ENCODE data around the gene RASIP1.

DNA sequence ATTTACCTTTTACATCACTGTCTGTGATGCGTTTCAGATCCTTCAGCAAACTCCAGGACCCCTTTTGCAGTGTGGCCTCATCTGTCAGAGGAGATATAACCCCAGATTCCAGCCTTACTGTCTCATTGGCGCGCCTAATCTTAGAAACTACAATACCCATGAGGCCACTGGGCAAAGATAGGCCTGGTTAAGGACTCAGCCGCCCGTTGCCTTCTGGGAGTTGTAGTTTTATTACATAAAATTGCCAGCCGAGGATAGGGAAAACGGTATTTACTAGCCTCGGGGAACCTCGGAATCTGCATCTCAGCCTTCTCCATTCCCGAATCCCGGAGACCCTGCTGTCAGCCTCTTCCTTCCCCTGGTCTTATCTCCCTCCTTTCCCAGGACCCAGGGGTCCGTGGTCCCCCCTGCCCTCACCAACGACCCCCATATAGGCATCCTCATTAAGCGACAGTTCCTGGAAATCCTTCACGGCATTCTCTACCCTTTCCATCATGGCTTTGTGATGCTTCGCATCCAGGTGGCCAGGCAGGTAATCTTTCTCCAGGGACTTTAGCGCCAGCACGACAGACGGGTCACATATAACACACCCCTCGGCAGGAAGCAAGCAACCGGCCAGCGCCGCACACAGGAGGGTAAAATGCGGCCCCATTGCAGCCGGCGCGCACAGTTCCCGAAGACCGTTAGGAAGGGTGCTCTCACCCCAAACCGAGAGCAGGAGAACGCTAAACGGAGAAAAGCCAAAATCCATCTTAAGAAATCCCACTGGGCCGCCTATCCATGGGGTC lies 5.0 kb upstream of the RASIP1 start:
- TF ChIP-seq, protein P1, sequence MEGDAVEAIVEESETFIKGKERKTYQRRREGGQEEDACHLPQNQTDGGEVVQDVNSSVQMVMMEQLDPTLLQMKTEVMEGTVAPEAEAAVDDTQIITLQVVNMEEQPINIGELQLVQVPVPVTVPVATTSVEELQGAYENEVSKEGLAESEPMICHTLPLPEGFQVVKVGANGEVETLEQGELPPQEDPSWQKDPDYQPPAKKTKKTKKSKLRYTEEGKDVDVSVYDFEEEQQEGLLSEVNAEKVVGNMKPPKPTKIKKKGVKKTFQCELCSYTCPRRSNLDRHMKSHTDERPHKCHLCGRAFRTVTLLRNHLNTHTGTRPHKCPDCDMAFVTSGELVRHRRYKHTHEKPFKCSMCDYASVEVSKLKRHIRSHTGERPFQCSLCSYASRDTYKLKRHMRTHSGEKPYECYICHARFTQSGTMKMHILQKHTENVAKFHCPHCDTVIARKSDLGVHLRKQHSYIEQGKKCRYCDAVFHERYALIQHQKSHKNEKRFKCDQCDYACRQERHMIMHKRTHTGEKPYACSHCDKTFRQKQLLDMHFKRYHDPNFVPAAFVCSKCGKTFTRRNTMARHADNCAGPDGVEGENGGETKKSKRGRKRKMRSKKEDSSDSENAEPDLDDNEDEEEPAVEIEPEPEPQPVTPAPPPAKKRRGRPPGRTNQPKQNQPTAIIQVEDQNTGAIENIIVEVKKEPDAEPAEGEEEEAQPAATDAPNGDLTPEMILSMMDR (tag by site-specific recombination; IDR thresholded peaks at IDR 0.05) = no peak
- TF ChIP-seq, protein P2, sequence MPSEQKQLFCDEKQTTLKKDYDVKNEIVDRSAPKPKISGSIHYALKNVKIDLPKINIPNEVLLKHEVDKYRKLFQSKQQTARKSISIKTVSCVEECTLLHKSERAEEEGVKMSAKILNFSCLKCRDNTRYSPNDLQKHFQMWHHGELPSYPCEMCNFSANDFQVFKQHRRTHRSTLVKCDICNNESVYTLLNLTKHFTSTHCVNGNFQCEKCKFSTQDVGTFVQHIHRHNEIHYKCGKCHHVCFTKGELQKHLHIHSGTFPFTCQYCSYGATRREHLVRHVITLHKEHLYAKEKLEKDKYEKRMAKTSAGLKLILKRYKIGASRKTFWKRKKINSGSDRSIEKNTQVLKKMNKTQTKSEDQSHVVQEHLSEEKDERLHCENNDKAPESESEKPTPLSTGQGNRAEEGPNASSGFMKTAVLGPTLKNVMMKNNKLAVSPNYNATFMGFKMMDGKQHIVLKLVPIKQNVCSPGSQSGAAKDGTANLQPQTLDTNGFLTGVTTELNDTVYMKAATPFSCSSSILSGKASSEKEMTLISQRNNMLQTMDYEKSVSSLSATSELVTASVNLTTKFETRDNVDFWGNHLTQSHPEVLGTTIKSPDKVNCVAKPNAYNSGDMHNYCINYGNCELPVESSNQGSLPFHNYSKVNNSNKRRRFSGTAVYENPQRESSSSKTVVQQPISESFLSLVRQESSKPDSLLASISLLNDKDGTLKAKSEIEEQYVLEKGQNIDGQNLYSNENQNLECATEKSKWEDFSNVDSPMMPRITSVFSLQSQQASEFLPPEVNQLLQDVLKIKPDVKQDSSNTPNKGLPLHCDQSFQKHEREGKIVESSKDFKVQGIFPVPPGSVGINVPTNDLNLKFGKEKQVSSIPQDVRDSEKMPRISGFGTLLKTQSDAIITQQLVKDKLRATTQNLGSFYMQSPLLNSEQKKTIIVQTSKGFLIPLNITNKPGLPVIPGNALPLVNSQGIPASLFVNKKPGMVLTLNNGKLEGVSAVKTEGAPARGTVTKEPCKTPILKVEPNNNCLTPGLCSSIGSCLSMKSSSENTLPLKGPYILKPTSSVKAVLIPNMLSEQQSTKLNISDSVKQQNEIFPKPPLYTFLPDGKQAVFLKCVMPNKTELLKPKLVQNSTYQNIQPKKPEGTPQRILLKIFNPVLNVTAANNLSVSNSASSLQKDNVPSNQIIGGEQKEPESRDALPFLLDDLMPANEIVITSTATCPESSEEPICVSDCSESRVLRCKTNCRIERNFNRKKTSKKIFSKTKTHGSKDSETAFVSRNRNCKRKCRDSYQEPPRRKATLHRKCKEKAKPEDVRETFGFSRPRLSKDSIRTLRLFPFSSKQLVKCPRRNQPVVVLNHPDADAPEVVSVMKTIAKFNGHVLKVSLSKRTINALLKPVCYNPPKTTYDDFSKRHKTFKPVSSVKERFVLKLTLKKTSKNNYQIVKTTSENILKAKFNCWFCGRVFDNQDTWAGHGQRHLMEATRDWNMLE (tag by site-specific recombination; conservative IDR thresholded peaks at IDR 0.05; ENCODE audit: low read depth) = no peak
- TF ChIP-seq, protein P3, sequence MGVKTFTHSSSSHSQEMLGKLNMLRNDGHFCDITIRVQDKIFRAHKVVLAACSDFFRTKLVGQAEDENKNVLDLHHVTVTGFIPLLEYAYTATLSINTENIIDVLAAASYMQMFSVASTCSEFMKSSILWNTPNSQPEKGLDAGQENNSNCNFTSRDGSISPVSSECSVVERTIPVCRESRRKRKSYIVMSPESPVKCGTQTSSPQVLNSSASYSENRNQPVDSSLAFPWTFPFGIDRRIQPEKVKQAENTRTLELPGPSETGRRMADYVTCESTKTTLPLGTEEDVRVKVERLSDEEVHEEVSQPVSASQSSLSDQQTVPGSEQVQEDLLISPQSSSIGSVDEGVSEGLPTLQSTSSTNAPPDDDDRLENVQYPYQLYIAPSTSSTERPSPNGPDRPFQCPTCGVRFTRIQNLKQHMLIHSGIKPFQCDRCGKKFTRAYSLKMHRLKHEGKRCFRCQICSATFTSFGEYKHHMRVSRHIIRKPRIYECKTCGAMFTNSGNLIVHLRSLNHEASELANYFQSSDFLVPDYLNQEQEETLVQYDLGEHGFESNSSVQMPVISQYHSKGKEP (tag by site-specific recombination; IDR thresholded peaks at IDR 0.05) = no peak
- TF ChIP-seq ZNF214 (tag by site-specific recombination; IDR thresholded peaks at IDR 0.05; ENCODE audit: borderline replicate concordance) = no peak
- TF ChIP-seq HOXA7 (CRISPR knock-in tag; IDR thresholded peaks at IDR 0.05; ENCODE audit: borderline replicate concordance) = no peak
- TF ChIP-seq, protein P4, sequence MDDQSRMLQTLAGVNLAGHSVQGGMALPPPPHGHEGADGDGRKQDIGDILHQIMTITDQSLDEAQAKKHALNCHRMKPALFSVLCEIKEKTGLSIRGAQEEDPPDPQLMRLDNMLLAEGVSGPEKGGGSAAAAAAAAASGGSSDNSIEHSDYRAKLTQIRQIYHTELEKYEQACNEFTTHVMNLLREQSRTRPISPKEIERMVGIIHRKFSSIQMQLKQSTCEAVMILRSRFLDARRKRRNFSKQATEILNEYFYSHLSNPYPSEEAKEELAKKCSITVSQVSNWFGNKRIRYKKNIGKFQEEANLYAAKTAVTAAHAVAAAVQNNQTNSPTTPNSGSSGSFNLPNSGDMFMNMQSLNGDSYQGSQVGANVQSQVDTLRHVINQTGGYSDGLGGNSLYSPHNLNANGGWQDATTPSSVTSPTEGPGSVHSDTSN (CRISPR knock-in tag; IDR thresholded peaks at IDR 0.05) = no peak
- TF ChIP-seq, protein P5, sequence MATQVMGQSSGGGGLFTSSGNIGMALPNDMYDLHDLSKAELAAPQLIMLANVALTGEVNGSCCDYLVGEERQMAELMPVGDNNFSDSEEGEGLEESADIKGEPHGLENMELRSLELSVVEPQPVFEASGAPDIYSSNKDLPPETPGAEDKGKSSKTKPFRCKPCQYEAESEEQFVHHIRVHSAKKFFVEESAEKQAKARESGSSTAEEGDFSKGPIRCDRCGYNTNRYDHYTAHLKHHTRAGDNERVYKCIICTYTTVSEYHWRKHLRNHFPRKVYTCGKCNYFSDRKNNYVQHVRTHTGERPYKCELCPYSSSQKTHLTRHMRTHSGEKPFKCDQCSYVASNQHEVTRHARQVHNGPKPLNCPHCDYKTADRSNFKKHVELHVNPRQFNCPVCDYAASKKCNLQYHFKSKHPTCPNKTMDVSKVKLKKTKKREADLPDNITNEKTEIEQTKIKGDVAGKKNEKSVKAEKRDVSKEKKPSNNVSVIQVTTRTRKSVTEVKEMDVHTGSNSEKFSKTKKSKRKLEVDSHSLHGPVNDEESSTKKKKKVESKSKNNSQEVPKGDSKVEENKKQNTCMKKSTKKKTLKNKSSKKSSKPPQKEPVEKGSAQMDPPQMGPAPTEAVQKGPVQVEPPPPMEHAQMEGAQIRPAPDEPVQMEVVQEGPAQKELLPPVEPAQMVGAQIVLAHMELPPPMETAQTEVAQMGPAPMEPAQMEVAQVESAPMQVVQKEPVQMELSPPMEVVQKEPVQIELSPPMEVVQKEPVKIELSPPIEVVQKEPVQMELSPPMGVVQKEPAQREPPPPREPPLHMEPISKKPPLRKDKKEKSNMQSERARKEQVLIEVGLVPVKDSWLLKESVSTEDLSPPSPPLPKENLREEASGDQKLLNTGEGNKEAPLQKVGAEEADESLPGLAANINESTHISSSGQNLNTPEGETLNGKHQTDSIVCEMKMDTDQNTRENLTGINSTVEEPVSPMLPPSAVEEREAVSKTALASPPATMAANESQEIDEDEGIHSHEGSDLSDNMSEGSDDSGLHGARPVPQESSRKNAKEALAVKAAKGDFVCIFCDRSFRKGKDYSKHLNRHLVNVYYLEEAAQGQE (tag by site-specific recombination; IDR thresholded peaks at IDR 0.05) = no peak
- no peak for TF ChIP-seq GLI4 (tag by site-specific recombination; IDR thresholded peaks at IDR 0.05)
- TF ChIP-seq ZBTB7A (tag by site-specific recombination; IDR thresholded peaks at IDR 0.05; ENCODE audit: low read depth) = no peak
- TF ChIP-seq ZNF23 (tag by site-specific recombination; IDR thresholded peaks at IDR 0.05; ENCODE audit: borderline replicate concordance) = no peak
- TF ChIP-seq, protein P6, sequence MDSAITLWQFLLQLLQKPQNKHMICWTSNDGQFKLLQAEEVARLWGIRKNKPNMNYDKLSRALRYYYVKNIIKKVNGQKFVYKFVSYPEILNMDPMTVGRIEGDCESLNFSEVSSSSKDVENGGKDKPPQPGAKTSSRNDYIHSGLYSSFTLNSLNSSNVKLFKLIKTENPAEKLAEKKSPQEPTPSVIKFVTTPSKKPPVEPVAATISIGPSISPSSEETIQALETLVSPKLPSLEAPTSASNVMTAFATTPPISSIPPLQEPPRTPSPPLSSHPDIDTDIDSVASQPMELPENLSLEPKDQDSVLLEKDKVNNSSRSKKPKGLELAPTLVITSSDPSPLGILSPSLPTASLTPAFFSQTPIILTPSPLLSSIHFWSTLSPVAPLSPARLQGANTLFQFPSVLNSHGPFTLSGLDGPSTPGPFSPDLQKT (IDR thresholded peaks at IDR 0.05; ENCODE audit: borderline replicate concordance, low read depth, low read length) = no peak
- TF ChIP-seq, protein P7, sequence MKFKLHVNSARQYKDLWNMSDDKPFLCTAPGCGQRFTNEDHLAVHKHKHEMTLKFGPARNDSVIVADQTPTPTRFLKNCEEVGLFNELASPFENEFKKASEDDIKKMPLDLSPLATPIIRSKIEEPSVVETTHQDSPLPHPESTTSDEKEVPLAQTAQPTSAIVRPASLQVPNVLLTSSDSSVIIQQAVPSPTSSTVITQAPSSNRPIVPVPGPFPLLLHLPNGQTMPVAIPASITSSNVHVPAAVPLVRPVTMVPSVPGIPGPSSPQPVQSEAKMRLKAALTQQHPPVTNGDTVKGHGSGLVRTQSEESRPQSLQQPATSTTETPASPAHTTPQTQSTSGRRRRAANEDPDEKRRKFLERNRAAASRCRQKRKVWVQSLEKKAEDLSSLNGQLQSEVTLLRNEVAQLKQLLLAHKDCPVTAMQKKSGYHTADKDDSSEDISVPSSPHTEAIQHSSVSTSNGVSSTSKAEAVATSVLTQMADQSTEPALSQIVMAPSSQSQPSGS (tag by site-specific recombination; IDR thresholded peaks at IDR 0.05; ENCODE audit: low read depth) = no peak
- TF ChIP-seq, protein P8, sequence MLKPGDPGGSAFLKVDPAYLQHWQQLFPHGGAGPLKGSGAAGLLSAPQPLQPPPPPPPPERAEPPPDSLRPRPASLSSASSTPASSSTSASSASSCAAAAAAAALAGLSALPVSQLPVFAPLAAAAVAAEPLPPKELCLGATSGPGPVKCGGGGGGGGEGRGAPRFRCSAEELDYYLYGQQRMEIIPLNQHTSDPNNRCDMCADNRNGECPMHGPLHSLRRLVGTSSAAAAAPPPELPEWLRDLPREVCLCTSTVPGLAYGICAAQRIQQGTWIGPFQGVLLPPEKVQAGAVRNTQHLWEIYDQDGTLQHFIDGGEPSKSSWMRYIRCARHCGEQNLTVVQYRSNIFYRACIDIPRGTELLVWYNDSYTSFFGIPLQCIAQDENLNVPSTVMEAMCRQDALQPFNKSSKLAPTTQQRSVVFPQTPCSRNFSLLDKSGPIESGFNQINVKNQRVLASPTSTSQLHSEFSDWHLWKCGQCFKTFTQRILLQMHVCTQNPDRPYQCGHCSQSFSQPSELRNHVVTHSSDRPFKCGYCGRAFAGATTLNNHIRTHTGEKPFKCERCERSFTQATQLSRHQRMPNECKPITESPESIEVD (tag by site-specific recombination; IDR thresholded peaks at IDR 0.05) = no peak
